ENCODE measurements around the gene COX8A. TPM values are rescaled to one million over a fixed set of nuclear protein-coding genes. Genes with fewer than 3 reads are reported as not detected.

COX8A gene
- total RNA-seq, 2 experiments from 2014 or later: 89.1 to 105 TPM

DNA sequence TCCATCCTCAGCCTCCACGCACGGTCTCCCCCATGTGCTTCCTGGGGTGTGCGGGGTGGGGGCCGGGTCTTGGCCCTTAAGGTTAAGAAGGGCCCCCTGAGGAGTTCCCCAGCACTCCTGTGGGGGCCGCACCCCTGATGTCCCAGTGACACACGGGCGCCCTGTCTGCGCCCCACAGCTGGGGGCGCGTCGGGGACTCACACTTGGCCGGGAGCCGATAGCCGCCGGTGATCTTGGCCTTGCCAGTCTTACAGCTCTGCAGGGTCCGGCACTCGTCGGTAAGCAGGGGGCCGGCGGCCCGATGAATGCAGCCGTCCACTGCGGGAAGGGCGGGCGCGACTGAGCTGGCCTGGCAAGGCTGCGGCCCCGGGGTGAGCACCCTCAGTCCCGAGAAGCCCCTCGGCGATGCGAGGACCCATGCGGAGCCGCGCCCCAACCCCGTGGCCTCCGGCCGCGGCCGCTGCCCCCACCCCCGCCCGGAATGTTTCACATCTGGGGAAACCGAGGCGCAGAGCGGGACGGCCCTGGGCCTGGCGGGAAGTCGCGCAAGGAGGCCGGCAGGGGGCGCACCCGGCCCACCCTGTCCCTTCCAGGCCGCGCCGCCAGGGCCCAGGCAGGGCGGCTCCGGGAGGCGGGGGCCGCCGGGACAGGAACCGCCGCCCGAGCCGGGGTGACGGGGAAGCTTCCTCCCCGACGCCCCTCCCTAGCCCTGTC, 25.8 kb downstream of the COX8A start:
- peak; percentile 53 to 91 (median 70) for DNase-seq
- intact Hi-C loops (cut with DNase I, micrococcal nuclease): loop anchor here (1.0 kb wide), 2 partner anchors 148 to 153 kb away; no protein-coding TSS in a partner anchor
- POLR2A ChIA-PET: interaction anchor here (0.7 to 3.0 kb wide), 8 partner anchors 10 to 241 kb away, joined by 3 to 13 read pairs (median 4); partner anchors contain the start of genes COX8A, OTUB1 and STIP1
- Mint-ChIP-seq H3K27ac (no peak overlapping the region), H3K4me1 (ENCODE audit: low read depth) (peaks cover 9% of the 10 kb centered on the region), H3K36me3 (ENCODE audit: low read depth) (peaks cover 34% of the 10 kb centered on the region), H3K4me3 (peak overlapping the region; percentile 11), H3K9me3 (no peaks in the 10 kb centered on the region), H3K27me3 (no peaks in the 10 kb centered on the region)
- no peak overlapping the region for H3K27ac ChIP-seq (ENCODE audit: low read depth in 1 of 2, low read length in 2 of 2)
- peak; percentile 76 for ATAC-seq (ENCODE audit: poor library complexity)
- peaks cover 28% of the 10 kb centered on the region for H3K4me1 ChIP-seq (ENCODE audit: insufficient read depth, low read length)
- peaks cover 0 to 4% of the 10 kb centered on the region in 2 experiments for H3K9me3 ChIP-seq (ENCODE audit: control insufficient read depth in 1 of 2, insufficient read depth in 1 of 2, low read length in 2 of 2)
- TF ChIP-seq, protein P1, sequence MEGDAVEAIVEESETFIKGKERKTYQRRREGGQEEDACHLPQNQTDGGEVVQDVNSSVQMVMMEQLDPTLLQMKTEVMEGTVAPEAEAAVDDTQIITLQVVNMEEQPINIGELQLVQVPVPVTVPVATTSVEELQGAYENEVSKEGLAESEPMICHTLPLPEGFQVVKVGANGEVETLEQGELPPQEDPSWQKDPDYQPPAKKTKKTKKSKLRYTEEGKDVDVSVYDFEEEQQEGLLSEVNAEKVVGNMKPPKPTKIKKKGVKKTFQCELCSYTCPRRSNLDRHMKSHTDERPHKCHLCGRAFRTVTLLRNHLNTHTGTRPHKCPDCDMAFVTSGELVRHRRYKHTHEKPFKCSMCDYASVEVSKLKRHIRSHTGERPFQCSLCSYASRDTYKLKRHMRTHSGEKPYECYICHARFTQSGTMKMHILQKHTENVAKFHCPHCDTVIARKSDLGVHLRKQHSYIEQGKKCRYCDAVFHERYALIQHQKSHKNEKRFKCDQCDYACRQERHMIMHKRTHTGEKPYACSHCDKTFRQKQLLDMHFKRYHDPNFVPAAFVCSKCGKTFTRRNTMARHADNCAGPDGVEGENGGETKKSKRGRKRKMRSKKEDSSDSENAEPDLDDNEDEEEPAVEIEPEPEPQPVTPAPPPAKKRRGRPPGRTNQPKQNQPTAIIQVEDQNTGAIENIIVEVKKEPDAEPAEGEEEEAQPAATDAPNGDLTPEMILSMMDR (IDR thresholded peaks at IDR 0.05): peak; percentile 75
- H3K36me3 ChIP-seq (ENCODE audit: insufficient read depth, low read length): peaks cover 28% of the 10 kb centered on the region
- peaks cover 0 to 3% of the 10 kb centered on the region in 2 experiments for H3K27me3 ChIP-seq (ENCODE audit: control insufficient read depth in 1 of 2, insufficient read depth in 2 of 2, low read length in 2 of 2)
- CTCF ChIA-PET: interaction anchor here (0.5 to 2.4 kb wide), 14 partner anchors 9 to 318 kb away, joined by 3 to 15 read pairs (median 5); partner anchors contain the start of gene OTUB1
- H3K4me3 ChIP-seq (ENCODE audit: low read length): peak overlapping the region; percentile 41

DNA sequence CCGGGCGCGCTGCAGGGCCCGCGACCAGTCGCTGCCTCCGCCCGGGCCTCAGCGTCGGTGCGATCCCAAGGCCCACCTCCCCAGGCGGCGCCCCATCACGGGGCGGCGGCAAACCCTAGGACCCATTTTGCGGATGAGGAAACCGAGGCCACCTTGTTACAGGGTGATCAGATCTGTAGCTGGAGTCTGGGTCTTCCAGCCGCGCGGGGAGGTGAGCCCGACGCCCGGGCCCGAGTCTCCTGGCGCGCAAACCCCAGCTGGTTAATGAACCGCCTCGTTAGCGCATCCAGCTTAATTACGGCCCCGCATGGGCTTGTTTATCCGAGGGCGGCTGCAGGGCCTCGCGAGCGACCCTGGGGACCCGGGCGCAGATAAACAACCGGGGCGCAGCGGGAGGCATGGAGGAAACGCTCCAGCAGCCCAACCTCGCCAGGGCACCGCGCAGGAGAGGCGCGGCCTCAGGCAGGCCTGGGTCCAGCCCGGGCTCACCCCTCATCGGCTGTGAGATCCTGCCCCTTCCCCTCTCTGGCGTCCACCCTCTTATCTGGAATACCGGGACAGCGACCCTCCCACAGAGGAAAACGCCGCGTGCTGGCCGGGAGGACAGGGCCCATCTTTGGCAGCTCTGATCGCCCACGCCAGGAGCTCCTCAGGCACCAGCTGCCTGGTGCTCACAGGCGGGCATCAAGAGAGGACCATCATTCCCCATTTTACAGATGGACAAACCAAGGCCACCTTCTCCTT, 26.5 kb downstream of the COX8A start:
- Histone ChIP-seq H3K4me1 (ENCODE audit: insufficient read depth, low read length) (peaks cover 28% of the 10 kb centered on the region), H3K9me3 (ENCODE audit: control insufficient read depth in 1 of 2, insufficient read depth in 1 of 2, low read length in 2 of 2) (peaks cover 0 to 4% of the 10 kb centered on the region in 2 experiments), H3K4me3 (ENCODE audit: low read length) (peak overlapping the region; percentile 41), H3K27me3 (ENCODE audit: control insufficient read depth in 1 of 2, insufficient read depth in 2 of 2, low read length in 2 of 2) (peaks cover 0 to 3% of the 10 kb centered on the region in 2 experiments), H3K27ac (ENCODE audit: low read depth in 1 of 2, low read length in 2 of 2) (no peak overlapping the region), H3K36me3 (ENCODE audit: insufficient read depth, low read length) (peaks cover 22% of the 10 kb centered on the region)
- intact Hi-C loops (cut with DNase I, micrococcal nuclease): loop anchor here (1.0 kb wide), 2 partner anchors 147 to 152 kb away; no protein-coding TSS in a partner anchor
- Mint-ChIP-seq H3K27me3 (no peaks in the 10 kb centered on the region), H3K36me3 (ENCODE audit: low read depth) (peaks cover 27% of the 10 kb centered on the region), H3K4me3 (peak overlapping the region; percentile 67), H3K9me3 (no peaks in the 10 kb centered on the region), H3K27ac (no peak overlapping the region), H3K4me1 (ENCODE audit: low read depth) (peaks cover 9% of the 10 kb centered on the region)
- ChIA-PET POLR2A (interaction anchor here (1.0 to 3.0 kb wide), 7 partner anchors 10 to 240 kb away, joined by 3 to 13 read pairs (median 3); partner anchors contain the start of genes COX8A, OTUB1 and STIP1), CTCF (interaction anchor here (0.6 to 2.4 kb wide), 13 partner anchors 10 to 271 kb away, joined by 3 to 15 read pairs (median 5); partner anchors contain the start of gene OTUB1)
- TF ChIP-seq, protein P1 (IDR thresholded peaks at IDR 0.05): no peak
- no peak for ATAC-seq (ENCODE audit: poor library complexity)
- no peak for DNase-seq
